Smooth muscle cell of the brain vasculature (primary cell): ENCODE measurements around the gene TNS1.
A peak's percentile ranks its signal among the peaks of the same experiment; 100 is the strongest.

ENCODE experiments used
- DNase-seq: peaks from one replicate; pipeline ENCODE4 v3.0.0-alpha.2; 2012; ENCODE audit warnings: low read depth, low spot score

The TNS1 gene

GRCh38 chr2:217899231-217900009 is 103.4 kb downstream of the TNS1 start:
- no peak for DNase-seq

- DNase-seq, result no peak
Observed at GRCh38 chr2:217897816-217898806, 104.7 kb downstream of the TNS1 start.

- DNase-seq, result no peak
Observed at GRCh38 chr2:217897091-217897715, 105.6 kb downstream of the TNS1 start.

- no peak for DNase-seq
Observed at GRCh38 chr2:217895070-217895635, 107.6 kb downstream of the TNS1 start.

GRCh38 chr2:217893440-217893839 is 109.4 kb downstream of the TNS1 start:
- DNase-seq, result no peak

- no peak for DNase-seq
Observed at GRCh38 chr2:217892560-217892959, 110.2 kb downstream of the TNS1 start.

- peak; percentile 97 for DNase-seq
Observed at GRCh38 chr2:217890445-217890844, 112.3 kb downstream of the TNS1 start.

- DNase-seq, result no peak
Observed at GRCh38 chr2:217889656-217890055, 113.1 kb downstream of the TNS1 start.

GRCh38 chr2:217887841-217888701 is 114.7 kb downstream of the TNS1 start:
- DNase-seq, result no peak

- peak; percentile 49 for DNase-seq
Observed at GRCh38 chr2:217886720-217887309, 116.0 kb downstream of the TNS1 start.

GRCh38 chr2:217886091-217886490 is 116.7 kb downstream of the TNS1 start:
- DNase-seq, result no peak

GRCh38 chr2:217884985-217885384 is 117.8 kb downstream of the TNS1 start:
- DNase-seq, result no peak

- DNase-seq, result peak; percentile 78
Observed at GRCh38 chr2:217880891-217881290, 121.9 kb downstream of the TNS1 start.

GRCh38 chr2:217880287-217880889 is 122.4 kb downstream of the TNS1 start:
- peak; percentile 49 for DNase-seq

- no peak for DNase-seq
Observed at GRCh38 chr2:217878915-217879590, 123.7 kb downstream of the TNS1 start.

- DNase-seq, result no peak
Observed at GRCh38 chr2:217877866-217878265, 124.9 kb downstream of the TNS1 start.

GRCh38 chr2:217876253-217876570 is 126.6 kb downstream of the TNS1 start:
- no peak for DNase-seq

- no peak for DNase-seq
Observed at GRCh38 chr2:217875556-217876252, 127.1 kb downstream of the TNS1 start.

GRCh38 chr2:217875138-217875537 is 127.7 kb downstream of the TNS1 start:
- DNase-seq, result no peak
